Measurements from ENCODE around the gene TMEM203. TPM values are rescaled to one million over a fixed set of nuclear protein-coding genes. Genes with fewer than 3 reads are reported as not detected.

TMEM203 gene
- total and polyA plus RNA-seq, 2 of the 4 experiments (the other 2 are of a cell fraction) = 18.8 to 40.6 TPM

- H3K9me3 ChIP-seq (ENCODE audit: control insufficient read depth, insufficient read depth, low read length) = no peaks in the 10 kb centered on the region
- H2AFZ ChIP-seq (replicated peaks; ENCODE audit: low read length, poor library complexity) = no peak overlapping the region
- no peak overlapping the region for H4K5ac ChIP-seq (ENCODE audit: low read depth, low read length)
- H3K79me1 ChIP-seq (ENCODE audit: low read depth in 1 of 2, low read length in 2 of 2) = peaks cover 2 to 10% of the 10 kb centered on the region in 2 experiments; a peak in 2 of 4 replicates
- dilution Hi-C loops (cut with HindIII; ENCODE audit: low sequenced_read_pairs, unreplicated experiment) (no loop called here), in situ Hi-C loops (cut with MboI; ENCODE audit: low sequenced_read_pairs) (no loop called here), intact Hi-C loops (cut with micrococcal nuclease) (no loop called here)
- no peak overlapping the region for H4K8ac ChIP-seq (ENCODE audit: low read depth in 2 of 2, low read length in 2 of 2)
- no peak overlapping the region for H3K23ac ChIP-seq (ENCODE audit: low read depth, low read length)
- H3K36me3 ChIP-seq (ENCODE audit: control insufficient read depth, insufficient read depth, low read length) = no peaks in the 10 kb centered on the region
- CTCF ChIA-PET = no interaction called here
- peaks cover 3% of the 10 kb centered on the region; the same call in 1 of the 2 replicates for H4K20me1 ChIP-seq (ENCODE audit: insufficient read depth, low read length)
- H2BK15ac ChIP-seq (ENCODE audit: low read depth, low read length) = no peak overlapping the region
- no peak overlapping the region for H2BK120ac ChIP-seq (ENCODE audit: low read depth, low read length)
- H2BK5ac ChIP-seq (ENCODE audit: low read depth, low read length, poor library complexity, severe bottlenecking) = no peak overlapping the region
- H3K4ac ChIP-seq (ENCODE audit: low read depth, low read length) = no peak overlapping the region
- no peak for ATAC-seq (ENCODE audit: low read depth)
- POLR2A ChIA-PET (ENCODE audit: unreplicated experiment) = no interaction called here
- TF ChIP-seq BHLHE40 (IDR thresholded peaks at IDR 0.05; ENCODE audit: low read depth, low read length) = no peak
- TF ChIP-seq CEBPB (IDR thresholded peaks at IDR 0.05; ENCODE audit: low read depth, low read length) = no peak
- TF ChIP-seq CHD1 (IDR thresholded peaks at IDR 0.05; ENCODE audit: low read depth, low read length) = no peak
- no peak for TF ChIP-seq RFX5 (IDR thresholded peaks at IDR 0.05; ENCODE audit: low read depth, low read length)
- no peak for TF ChIP-seq POLR2A (IDR thresholded peaks at IDR 0.05; ENCODE audit: low read depth, low read length)
- no peak for TF ChIP-seq USF2 (IDR thresholded peaks at IDR 0.05; ENCODE audit: low read depth, low read length)
- TF ChIP-seq SMC3 (IDR thresholded peaks at IDR 0.05; ENCODE audit: low read depth, low read length) = no peak
- TF ChIP-seq ELK1 (IDR thresholded peaks at IDR 0.05; ENCODE audit: borderline replicate concordance, low read depth, low read length) = no peak
- no peak for TF ChIP-seq MAZ (IDR thresholded peaks at IDR 0.05; ENCODE audit: borderline replicate concordance, low read depth, low read length)
- TF ChIP-seq FOS (IDR thresholded peaks at IDR 0.05; ENCODE audit: low read depth, low read length) = no peak
- no peak for TF ChIP-seq RCOR1 (IDR thresholded peaks at IDR 0.05; ENCODE audit: insufficient replicate concordance, low read length)
- no peak for TF ChIP-seq MAFK (IDR thresholded peaks at IDR 0.05; ENCODE audit: low read depth, low read length)
- TF ChIP-seq CTCF (conservative IDR thresholded peaks at IDR 0.05; ENCODE audit: low read depth, low read length) = no peak
- no peak for TF ChIP-seq RAD21 (IDR thresholded peaks at IDR 0.05; ENCODE audit: low read length)
- TF ChIP-seq MXI1 (IDR thresholded peaks at IDR 0.05; ENCODE audit: borderline replicate concordance, low read depth, low read length) = no peak
- no peak for TF ChIP-seq NFE2L2 (IDR thresholded peaks at IDR 0.05; ENCODE audit: low read depth, low read length)
- WGBS, 2 experiments (ENCODE audit: extremely low coverage in 2 of 2, insufficient read length in 1 of 2) = 78% methylated on average over 20 of the region's 24 CpGs; no CpG with 5 or more reads in 1 of the 2 experiments
- no peaks in the 10 kb centered on the region for H3K9me1 ChIP-seq (ENCODE audit: insufficient read depth, low read length)
- H3K4me1 ChIP-seq (ENCODE audit: control insufficient read depth, insufficient read depth, low read length) = peaks cover 2% of the 10 kb centered on the region; the same call in 1 of the 2 replicates
- no peak overlapping the region for H3K56ac ChIP-seq (ENCODE audit: extremely low read depth, insufficient read depth, low read length)
- H3K9ac ChIP-seq (ENCODE audit: low read depth, low read length) = no peak overlapping the region
- H3K18ac ChIP-seq (ENCODE audit: low read depth, low read length) = no peak overlapping the region
- H2BK20ac ChIP-seq (ENCODE audit: low read depth, low read length) = no peak overlapping the region
- H3K4me3 ChIP-seq (ENCODE audit: insufficient read depth, low read depth, low read length) = no peak overlapping the region
- H3K27ac ChIP-seq (ENCODE audit: insufficient read depth, low read length) = no peak overlapping the region
- no TSS peak for BruUV-seq (replicated peaks)
- H3K4me2 ChIP-seq (ENCODE audit: low read depth, low read length) = no peak overlapping the region
- H4K91ac ChIP-seq (ENCODE audit: insufficient read depth, low read depth, low read length) = no peak overlapping the region
- H2AK5ac ChIP-seq (ENCODE audit: low read depth, low read length) = no peak overlapping the region
- peaks cover 1% of the 10 kb centered on the region; the same call in 1 of the 2 replicates for H3K27me3 ChIP-seq (ENCODE audit: control insufficient read depth, insufficient read depth, low read length)
- H3K14ac ChIP-seq (replicated peaks; ENCODE audit: low read depth, low read length) = no peak overlapping the region
- no peak for DNase-seq
- H2AK9ac ChIP-seq (replicated peaks; ENCODE audit: low read depth, low read length, poor library complexity) = no peak overlapping the region
These were observed 27.1 kb upstream of the TMEM203 start for GRCh38 chr9:137232510-137232909.

All from IMR-90 (cell line).